ENCODE measurements around the gene GTPBP3.
A peak's percentile ranks its signal among the peaks of the same experiment; 100 is the strongest.

Gene GTPBP3

DNA sequence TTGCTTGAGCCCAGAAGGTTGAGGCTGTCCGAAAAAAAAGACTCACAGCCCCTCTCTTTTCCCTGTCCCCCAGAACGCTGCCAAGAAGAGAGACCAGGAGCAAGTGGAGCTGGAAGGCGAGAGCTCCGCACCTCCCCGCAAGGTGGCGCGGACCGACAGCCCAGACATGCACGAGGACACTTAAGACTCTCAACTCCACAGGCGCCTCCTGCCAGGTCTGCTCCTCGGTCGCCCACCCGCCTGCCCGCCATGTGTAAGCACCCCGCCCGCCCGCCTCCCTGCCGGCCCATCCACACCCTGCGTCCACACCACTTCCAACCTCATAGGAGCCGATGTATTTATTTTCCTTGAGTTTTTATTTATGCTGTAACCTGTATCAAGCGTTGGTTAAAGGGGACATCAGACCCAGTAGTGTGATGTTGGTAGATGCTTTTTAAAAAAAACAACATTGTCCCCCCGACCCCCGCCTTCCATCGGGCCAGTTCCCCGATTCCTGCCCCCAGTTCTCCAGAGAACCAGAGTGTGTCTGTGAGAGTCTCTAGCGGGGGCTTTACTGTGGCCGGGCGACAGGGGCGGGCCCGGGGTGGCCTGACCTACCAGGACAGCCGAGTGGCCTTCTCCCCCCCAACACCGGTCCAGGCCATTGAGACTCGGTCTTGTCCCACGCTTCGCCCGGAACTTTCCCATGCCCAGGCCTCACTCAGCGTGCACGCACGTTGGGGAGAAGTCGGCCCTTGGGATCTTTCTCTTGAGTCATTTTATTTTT lies 17.7 kb upstream of the GTPBP3 start:
- Histone ChIP-seq H3K23ac (ENCODE audit: low read depth, low read length, poor library complexity) (no peak overlapping the region), H3K4ac (ENCODE audit: low read length) (no peak overlapping the region), H4K91ac (ENCODE audit: low read depth, low read length, poor library complexity) (no peak overlapping the region), H3K14ac (ENCODE audit: low read length) (no peak overlapping the region), H3K27ac (replicated peaks; ENCODE audit: low read length) (no peak overlapping the region), H2AK5ac (ENCODE audit: low read depth, low read length) (no peak overlapping the region), H3K36me3 (replicated peaks in 1 of 2; ENCODE audit: control insufficient read depth in 2 of 2, insufficient read depth in 2 of 2, low read length in 2 of 2) (peaks cover 28 to 64% of the 10 kb centered on the region in 2 donors), H3K9me3 (replicated peaks in 1 of 2; ENCODE audit: control insufficient read depth in 2 of 2, insufficient read depth in 1 of 2, low read depth in 1 of 2, low read length in 2 of 2) (peaks cover 0 to 2% of the 10 kb centered on the region in 2 donors), H3K27me3 (ENCODE audit: control insufficient read depth in 3 of 3, insufficient read depth in 3 of 3, low read depth in 1 of 3, low read length in 3 of 3) (no peaks in the 10 kb centered on the region), H2BK15ac (ENCODE audit: low read length) (no peak overlapping the region), H4K8ac (ENCODE audit: low read depth, low read length) (no peak overlapping the region), H2BK120ac (ENCODE audit: low read depth, low read length) (no peak overlapping the region), H2BK5ac (ENCODE audit: low read length) (no peak overlapping the region), H3K79me1 (ENCODE audit: low read depth, low read length) (peaks cover 15% of the 10 kb centered on the region), H3K18ac (ENCODE audit: low read length) (no peak overlapping the region), H3K4me1 (ENCODE audit: control insufficient read depth in 2 of 2, insufficient read depth in 1 of 2, low read depth in 1 of 2, low read length in 2 of 2) (peaks cover 0 to 7% of the 10 kb centered on the region in 2 donors), H2AFZ (ENCODE audit: low read length) (no peak overlapping the region), H3K4me2 (ENCODE audit: insufficient read depth, low read length, poor library complexity, severe bottlenecking) (no peak overlapping the region), H3K9ac (ENCODE audit: low read depth, low read length, poor library complexity) (no peak overlapping the region), H2BK12ac (ENCODE audit: low read length) (no peak overlapping the region), H3K4me3 (ENCODE audit: low read length in 2 of 2) (no peak overlapping the region)
- no CpG with 5 or more reads among the region's 40 CpGs for WGBS, 2 donors (ENCODE audit: extremely low coverage in 2 of 2, insufficient read length in 2 of 2, insufficient replicate concordance in 1 of 2)
- no peak for DNase-seq (ENCODE audit: low spot score)

DNA sequence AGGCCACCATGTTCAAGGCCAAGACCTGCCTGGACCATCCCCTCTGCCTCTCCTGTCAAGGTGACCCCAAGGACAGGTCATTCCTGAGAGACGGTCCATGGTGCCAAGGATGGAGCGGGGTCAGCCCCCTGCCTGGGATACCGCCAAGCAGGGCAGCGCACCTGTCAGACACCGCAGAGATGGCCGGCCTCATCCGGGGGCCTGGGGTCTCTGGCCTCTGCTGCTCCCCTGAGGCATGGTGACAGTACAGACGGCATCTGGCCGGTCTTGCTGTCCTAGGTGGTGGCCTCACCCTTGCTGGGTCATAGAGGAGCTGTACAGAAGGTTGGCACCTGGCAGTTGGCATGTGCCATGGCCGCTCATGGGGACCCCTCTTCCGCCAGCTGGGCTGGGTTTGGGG lies 16.9 kb upstream of the GTPBP3 start:
- Histone ChIP-seq H3K4me2 (ENCODE audit: insufficient read depth, low read length, poor library complexity, severe bottlenecking) (no peak overlapping the region), H3K27me3 (ENCODE audit: control insufficient read depth in 3 of 3, insufficient read depth in 3 of 3, low read depth in 1 of 3, low read length in 3 of 3) (no peaks in the 10 kb centered on the region), H2BK120ac (ENCODE audit: low read depth, low read length) (no peak overlapping the region), H3K4me3 (ENCODE audit: low read length in 2 of 2) (no peak overlapping the region), H4K91ac (ENCODE audit: low read depth, low read length, poor library complexity) (no peak overlapping the region), H3K23ac (ENCODE audit: low read depth, low read length, poor library complexity) (peak overlapping the region; percentile 65), H2AFZ (ENCODE audit: low read length) (no peak overlapping the region), H2BK15ac (ENCODE audit: low read length) (no peak overlapping the region), H3K4ac (ENCODE audit: low read length) (no peak overlapping the region), H3K9me3 (replicated peaks in 1 of 2; ENCODE audit: control insufficient read depth in 2 of 2, insufficient read depth in 1 of 2, low read depth in 1 of 2, low read length in 2 of 2) (peaks cover 0 to 2% of the 10 kb centered on the region in 2 donors), H3K36me3 (replicated peaks in 1 of 2; ENCODE audit: control insufficient read depth in 2 of 2, insufficient read depth in 2 of 2, low read length in 2 of 2) (peaks cover 28 to 68% of the 10 kb centered on the region in 2 donors), H2BK5ac (ENCODE audit: low read length) (peak overlapping the region; percentile 24), H3K27ac (replicated peaks; ENCODE audit: low read length) (no peak overlapping the region), H4K8ac (ENCODE audit: low read depth, low read length) (no peak overlapping the region), H2AK5ac (ENCODE audit: low read depth, low read length) (no peak overlapping the region), H3K4me1 (ENCODE audit: control insufficient read depth in 2 of 2, insufficient read depth in 1 of 2, low read depth in 1 of 2, low read length in 2 of 2) (peaks cover 0 to 7% of the 10 kb centered on the region in 2 donors), H2BK12ac (ENCODE audit: low read length) (no peak overlapping the region), H3K18ac (ENCODE audit: low read length) (no peak overlapping the region), H3K14ac (ENCODE audit: low read length) (no peak overlapping the region), H3K79me1 (ENCODE audit: low read depth, low read length) (peaks cover 15% of the 10 kb centered on the region), H3K9ac (ENCODE audit: low read depth, low read length, poor library complexity) (peak overlapping the region; percentile 30)
- DNase-seq (ENCODE audit: low spot score), result no peak
- no CpG with 5 or more reads among the region's 11 CpGs for WGBS, 2 donors (ENCODE audit: extremely low coverage in 2 of 2, insufficient read length in 2 of 2, insufficient replicate concordance in 1 of 2)

DNA sequence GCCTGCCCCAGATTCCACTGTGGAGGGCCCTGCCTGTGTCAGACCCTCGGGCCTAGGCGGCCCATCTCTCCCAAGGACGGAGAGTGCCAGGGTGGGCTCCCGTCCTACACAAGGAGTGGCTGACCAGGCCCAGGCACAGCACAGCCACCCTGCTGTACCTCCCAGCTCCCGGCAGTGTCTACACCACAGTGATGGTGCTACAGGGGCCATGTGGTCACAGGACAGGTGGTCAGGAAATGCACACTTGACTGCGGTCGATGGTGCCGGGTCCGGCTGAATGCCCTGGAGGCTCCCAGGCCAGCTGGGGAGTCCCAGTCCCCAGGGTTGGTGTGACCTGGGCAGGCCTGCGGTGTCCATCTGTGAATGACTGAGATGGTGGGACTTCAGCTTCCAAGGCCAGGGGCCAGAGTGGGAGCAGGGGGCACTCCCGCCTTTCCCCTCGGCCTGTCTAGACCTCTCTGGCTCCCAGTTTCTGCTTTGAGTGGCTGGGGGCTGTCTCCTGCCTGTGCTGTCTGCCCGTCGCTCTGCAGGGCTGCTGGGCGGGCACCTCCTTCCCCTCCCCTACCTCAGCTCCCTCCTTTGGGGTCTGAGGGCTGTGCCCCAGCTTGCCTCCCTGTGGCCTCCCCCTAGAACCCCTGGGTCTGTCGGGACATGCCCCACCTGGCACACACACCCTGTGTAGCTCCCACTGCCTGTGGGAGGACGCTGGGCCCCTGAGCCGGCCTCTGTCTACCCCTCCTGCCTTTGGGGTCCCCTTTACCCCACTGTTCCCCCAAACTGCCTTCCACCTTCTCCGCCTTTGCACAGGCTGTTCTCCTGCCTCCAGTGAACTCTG lies 15.5 kb upstream of the GTPBP3 start:
- WGBS, 2 donors (ENCODE audit: extremely low coverage in 2 of 2, insufficient read length in 2 of 2, insufficient replicate concordance in 1 of 2), result no CpG with 5 or more reads among the region's 19 CpGs
- H3K27me3 ChIP-seq (ENCODE audit: control insufficient read depth in 3 of 3, insufficient read depth in 3 of 3, low read depth in 1 of 3, low read length in 3 of 3), result no peaks in the 10 kb centered on the region
- H3K9ac ChIP-seq (ENCODE audit: low read depth, low read length, poor library complexity), result peak overlapping the region; percentile 47
- peaks cover 0 to 7% of the 10 kb centered on the region in 2 donors for H3K4me1 ChIP-seq (ENCODE audit: control insufficient read depth in 2 of 2, insufficient read depth in 1 of 2, low read depth in 1 of 2, low read length in 2 of 2)
- peak overlapping the region; percentile 1 for H4K91ac ChIP-seq (ENCODE audit: low read depth, low read length, poor library complexity)
- no peak overlapping the region for H2BK15ac ChIP-seq (ENCODE audit: low read length)
- peaks cover 26 to 68% of the 10 kb centered on the region in 2 donors for H3K36me3 ChIP-seq (replicated peaks in 1 of 2; ENCODE audit: control insufficient read depth in 2 of 2, insufficient read depth in 2 of 2, low read length in 2 of 2)
- no peak overlapping the region for H2AFZ ChIP-seq (ENCODE audit: low read length)
- peak overlapping the region; percentile 56 for H4K8ac ChIP-seq (ENCODE audit: low read depth, low read length)
- H3K4me3 ChIP-seq (ENCODE audit: low read length in 2 of 2), result no peak overlapping the region
- H3K4me2 ChIP-seq (ENCODE audit: insufficient read depth, low read length, poor library complexity, severe bottlenecking), result no peak overlapping the region
- no peak overlapping the region for H3K14ac ChIP-seq (ENCODE audit: low read length)
- peak overlapping the region; percentile 80 for H3K18ac ChIP-seq (ENCODE audit: low read length)
- peak overlapping the region; percentile 40 for H3K23ac ChIP-seq (ENCODE audit: low read depth, low read length, poor library complexity)
- H3K9me3 ChIP-seq (replicated peaks in 1 of 2; ENCODE audit: control insufficient read depth in 2 of 2, insufficient read depth in 1 of 2, low read depth in 1 of 2, low read length in 2 of 2), result peaks cover 0 to 2% of the 10 kb centered on the region in 2 donors
- peak overlapping the region; percentile 82 for H2BK5ac ChIP-seq (ENCODE audit: low read length)
- H2BK12ac ChIP-seq (ENCODE audit: low read length), result no peak overlapping the region
- H3K79me1 ChIP-seq (ENCODE audit: low read depth, low read length), result peaks cover 10% of the 10 kb centered on the region
- H3K4ac ChIP-seq (ENCODE audit: low read length), result peak overlapping the region; percentile 76
- DNase-seq (ENCODE audit: low spot score), result no peak
- H3K27ac ChIP-seq (replicated peaks; ENCODE audit: low read length), result peak overlapping the region; percentile 21
- no peak overlapping the region for H2BK120ac ChIP-seq (ENCODE audit: low read depth, low read length)
- no peak overlapping the region for H2AK5ac ChIP-seq (ENCODE audit: low read depth, low read length)

DNA sequence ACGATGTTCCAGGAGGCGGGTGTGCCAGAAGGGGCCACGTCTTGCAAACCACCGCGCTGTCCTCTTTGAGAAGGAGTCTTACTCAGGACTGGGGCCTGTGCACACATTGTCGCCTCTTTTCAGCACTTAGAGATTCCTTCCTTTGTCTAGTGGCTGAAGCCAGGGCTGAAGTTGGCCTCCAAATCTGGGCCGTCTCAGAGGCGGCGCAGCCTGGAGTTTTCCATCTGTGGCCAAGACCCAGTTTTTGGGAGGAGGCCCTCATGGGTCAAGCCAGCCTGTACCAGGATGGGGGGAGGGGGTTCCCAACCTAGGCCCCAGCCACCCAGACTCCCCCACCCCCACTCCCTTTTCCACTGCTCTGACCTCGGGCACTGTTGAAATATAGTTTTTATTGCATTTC lies 14.5 kb upstream of the GTPBP3 start:
- H3K9ac ChIP-seq (ENCODE audit: low read depth, low read length, poor library complexity), result no peak overlapping the region
- DNase-seq (ENCODE audit: low spot score), result no peak
- no peak overlapping the region for H3K14ac ChIP-seq (ENCODE audit: low read length)
- no peak overlapping the region for H2BK5ac ChIP-seq (ENCODE audit: low read length)
- H2BK120ac ChIP-seq (ENCODE audit: low read depth, low read length), result no peak overlapping the region
- peaks cover 0 to 15% of the 10 kb centered on the region in 2 donors for H3K4me1 ChIP-seq (ENCODE audit: control insufficient read depth in 2 of 2, insufficient read depth in 1 of 2, low read depth in 1 of 2, low read length in 2 of 2)
- no peak overlapping the region for H2AK5ac ChIP-seq (ENCODE audit: low read depth, low read length)
- no peak overlapping the region for H2AFZ ChIP-seq (ENCODE audit: low read length)
- H3K23ac ChIP-seq (ENCODE audit: low read depth, low read length, poor library complexity), result peak overlapping the region; percentile 16
- peaks cover 13% of the 10 kb centered on the region for H3K79me1 ChIP-seq (ENCODE audit: low read depth, low read length)
- peak overlapping the region; percentile 21 for H3K27ac ChIP-seq (replicated peaks; ENCODE audit: low read length)
- no peak overlapping the region for H4K8ac ChIP-seq (ENCODE audit: low read depth, low read length)
- no peak overlapping the region for H3K18ac ChIP-seq (ENCODE audit: low read length)
- H3K27me3 ChIP-seq (ENCODE audit: control insufficient read depth in 3 of 3, insufficient read depth in 3 of 3, low read depth in 1 of 3, low read length in 3 of 3), result no peaks in the 10 kb centered on the region
- H3K4ac ChIP-seq (ENCODE audit: low read length), result no peak overlapping the region
- WGBS, 2 donors (ENCODE audit: extremely low coverage in 2 of 2, insufficient read length in 2 of 2, insufficient replicate concordance in 1 of 2), result no CpG with 5 or more reads among the region's 10 CpGs
- H3K4me2 ChIP-seq (ENCODE audit: insufficient read depth, low read length, poor library complexity, severe bottlenecking), result no peak overlapping the region
- no peak overlapping the region for H3K4me3 ChIP-seq (ENCODE audit: low read length in 2 of 2)
- peaks cover 26 to 78% of the 10 kb centered on the region in 2 donors for H3K36me3 ChIP-seq (replicated peaks in 1 of 2; ENCODE audit: control insufficient read depth in 2 of 2, insufficient read depth in 2 of 2, low read length in 2 of 2)
- no peak overlapping the region for H2BK12ac ChIP-seq (ENCODE audit: low read length)
- no peak overlapping the region for H4K91ac ChIP-seq (ENCODE audit: low read depth, low read length, poor library complexity)
- peaks cover 0 to 2% of the 10 kb centered on the region in 2 donors for H3K9me3 ChIP-seq (replicated peaks in 1 of 2; ENCODE audit: control insufficient read depth in 2 of 2, insufficient read depth in 1 of 2, low read depth in 1 of 2, low read length in 2 of 2)
- H2BK15ac ChIP-seq (ENCODE audit: low read length), result no peak overlapping the region
